Non-pigmented ciliary epithelial cell (primary cell): ENCODE results near the gene CPEB4.

Experiments
- DNase-seq: peaks from one replicate; pipeline ENCODE4 v3.0.0-alpha.2; 2010; ENCODE audit warnings: low read depth

CPEB4 gene

DNA sequence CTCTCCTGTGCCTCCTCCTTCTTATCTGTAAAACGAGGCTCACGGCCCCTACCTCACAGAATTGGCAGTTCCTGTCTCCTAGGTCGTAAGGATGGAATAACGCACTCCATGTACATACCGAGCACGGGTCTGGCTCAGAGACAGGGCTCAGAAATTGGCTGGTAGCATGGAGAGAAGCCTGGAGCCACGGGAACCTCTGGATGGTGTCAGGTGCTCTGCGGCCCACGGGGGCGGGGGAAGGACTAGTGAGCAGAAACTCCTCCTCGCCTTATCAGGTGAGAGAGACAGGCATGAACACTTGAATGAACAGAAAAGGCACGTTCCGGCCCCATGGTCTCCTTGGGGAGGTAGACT lies 85.4 kb downstream of the CPEB4 start:
- DNase-seq, result no peak

DNA sequence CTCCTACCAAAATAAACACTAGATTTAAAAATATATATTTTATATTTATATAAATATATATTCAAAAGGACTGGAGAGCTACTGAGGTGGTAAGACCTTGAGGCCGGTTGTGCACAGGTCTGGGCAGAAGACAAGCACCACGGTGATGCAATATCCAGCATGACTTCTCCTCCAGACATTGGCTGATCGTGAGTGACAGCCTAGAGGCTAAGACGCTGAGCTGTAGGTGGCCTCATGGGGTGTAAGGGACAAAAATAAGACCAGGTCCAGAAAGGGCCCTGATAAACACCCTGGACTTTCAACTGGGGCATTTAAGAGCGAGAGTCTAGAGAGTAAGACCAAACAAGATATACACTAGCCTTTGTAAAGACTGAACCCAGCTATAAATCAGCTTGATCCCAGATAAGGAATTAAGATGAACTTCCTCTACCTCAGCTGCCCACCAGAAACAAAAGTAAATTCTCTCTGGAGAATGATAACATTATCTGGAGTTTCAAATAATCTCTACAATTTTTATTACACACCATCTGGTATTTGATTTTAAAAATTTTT lies 86.6 kb downstream of the CPEB4 start:
- no peak for DNase-seq

DNA sequence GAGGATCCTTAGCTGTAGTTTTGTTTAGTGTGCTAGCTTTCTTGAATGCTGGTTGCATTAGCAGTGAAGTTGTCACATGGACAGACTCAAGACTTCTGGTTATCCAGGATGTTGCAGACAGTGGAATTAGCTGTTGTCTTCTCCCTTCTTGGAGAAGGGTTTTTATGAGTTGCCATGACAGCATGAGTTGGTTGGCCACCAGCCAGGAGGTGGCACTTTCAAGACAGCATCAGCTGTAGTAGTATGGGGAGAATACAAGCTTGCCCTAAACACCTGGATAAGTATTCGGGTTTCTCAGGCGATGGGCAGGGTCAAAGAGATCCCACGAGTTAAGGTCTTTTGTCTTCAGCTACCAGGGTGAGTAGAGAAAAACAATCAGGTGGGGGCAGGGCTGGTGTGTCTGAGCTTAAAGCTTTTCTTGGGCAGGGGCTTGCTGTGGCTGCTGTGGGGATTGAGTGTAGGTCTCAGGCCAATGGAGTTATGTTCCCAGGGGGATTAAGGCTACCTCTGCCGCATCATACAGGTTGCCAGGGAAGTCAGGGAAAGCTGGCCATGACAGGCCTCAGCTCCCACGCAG lies 93.1 kb downstream of the CPEB4 start:
- no peak for DNase-seq

DNA sequence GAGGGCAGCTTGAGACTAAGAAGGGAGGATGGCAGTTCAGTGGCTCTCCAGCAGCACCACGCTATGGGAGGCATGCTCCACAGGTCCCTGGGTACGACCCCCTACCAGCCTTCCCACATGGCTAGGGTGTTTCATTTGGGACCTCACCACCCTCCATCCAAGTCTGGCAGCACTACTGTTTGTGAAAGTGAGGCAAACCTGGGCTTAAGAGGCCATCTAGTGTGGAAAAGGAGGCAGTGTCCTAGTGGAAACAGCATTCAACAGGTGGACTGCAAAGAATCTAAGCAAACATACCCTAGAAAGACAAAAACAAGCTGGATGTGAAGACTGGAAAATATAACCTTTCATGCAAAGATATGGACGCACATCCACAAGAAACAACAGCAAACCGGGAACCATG lies 96.1 kb downstream of the CPEB4 start:
- DNase-seq, result no peak

DNA sequence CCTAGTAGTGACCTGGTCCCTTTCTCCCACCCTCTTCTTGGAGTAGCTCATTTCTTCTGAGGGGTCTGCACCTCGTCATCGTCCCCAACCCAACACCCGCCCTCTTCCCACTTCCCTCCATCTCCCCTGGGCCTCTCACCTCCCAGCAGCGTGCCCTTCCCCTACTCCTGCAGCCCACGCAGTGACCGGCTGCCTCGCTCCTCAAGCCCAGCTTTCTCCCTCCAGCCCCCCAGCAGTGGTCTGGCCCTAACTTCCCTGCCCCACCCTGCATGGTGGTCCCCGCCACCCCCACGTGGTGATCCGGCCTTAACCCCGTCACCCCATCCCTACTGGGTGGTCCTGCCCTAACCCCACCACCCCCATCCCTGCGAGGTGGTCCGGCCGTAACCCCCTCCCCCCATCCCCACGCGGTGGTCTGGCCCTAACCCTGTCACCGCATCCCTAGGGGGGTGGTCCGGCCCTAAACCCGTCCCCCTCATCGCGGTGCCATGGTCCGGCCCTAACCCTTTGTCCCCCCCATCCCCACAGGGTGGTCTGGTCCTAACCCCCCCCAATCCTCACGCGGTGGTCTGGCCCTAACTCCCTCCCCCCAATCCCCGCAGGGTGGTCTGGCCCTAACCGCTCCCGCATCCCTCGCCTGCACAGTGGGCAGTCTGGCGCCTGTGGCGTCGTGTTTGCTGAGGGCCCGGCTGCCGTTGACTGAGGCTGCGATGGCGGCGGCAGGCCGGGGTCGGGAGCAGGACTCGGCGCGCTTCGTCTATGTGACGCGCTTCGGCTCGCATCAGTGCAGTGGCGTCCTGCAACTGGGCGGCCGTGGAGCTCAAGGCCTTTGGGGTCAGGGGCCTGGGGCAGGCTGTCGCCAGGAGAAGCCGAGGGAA lies 100.6 kb downstream of the CPEB4 start, which contains the start of gene C5orf47:
TSS of gene C5orf47 (plus strand) at position 617 of the 878 bp plus-strand sequence. CDS start at position 711, 94 bp downstream.
- DNase-seq, result no peak

- DNase-seq, result no peak
Measured at GRCh38 chr5:173989432-173990082, 101.4 kb downstream of the CPEB4 start.

- no peak for DNase-seq
Measured at GRCh38 chr5:173997331-173997730, 109.2 kb downstream of the CPEB4 start.

- DNase-seq, result no peak
Measured at GRCh38 chr5:173998531-173998930, 110.4 kb downstream of the CPEB4 start.

GRCh38 chr5:174000076-174000475 lies 111.9 kb downstream of the CPEB4 start:
- DNase-seq, result no peak

- no peak for DNase-seq
Measured at GRCh38 chr5:174003795-174004194, 115.6 kb downstream of the CPEB4 start.

DNA sequence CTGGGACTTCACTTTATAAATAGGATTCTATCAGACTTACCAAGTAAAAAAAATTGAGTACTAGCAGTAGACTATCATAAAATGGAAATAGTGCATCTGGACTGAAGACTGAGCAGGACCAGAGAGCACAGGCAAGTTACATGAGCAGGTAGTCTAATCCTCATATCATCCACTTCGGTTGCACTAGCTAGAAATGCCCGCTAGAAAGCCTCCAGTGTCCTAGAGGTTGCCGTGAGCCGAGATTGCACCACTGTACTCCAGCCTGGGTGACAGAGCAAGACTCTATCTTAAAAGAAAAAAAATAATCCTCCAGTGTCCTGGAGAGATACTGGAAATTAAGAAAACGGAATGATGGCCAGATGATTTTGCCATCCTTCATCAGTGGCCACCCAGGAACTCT lies 120.8 kb downstream of the CPEB4 start:
- DNase-seq, result no peak

GRCh38 chr5:174010365-174010764 lies 122.2 kb downstream of the CPEB4 start:
- DNase-seq, result no peak

DNA sequence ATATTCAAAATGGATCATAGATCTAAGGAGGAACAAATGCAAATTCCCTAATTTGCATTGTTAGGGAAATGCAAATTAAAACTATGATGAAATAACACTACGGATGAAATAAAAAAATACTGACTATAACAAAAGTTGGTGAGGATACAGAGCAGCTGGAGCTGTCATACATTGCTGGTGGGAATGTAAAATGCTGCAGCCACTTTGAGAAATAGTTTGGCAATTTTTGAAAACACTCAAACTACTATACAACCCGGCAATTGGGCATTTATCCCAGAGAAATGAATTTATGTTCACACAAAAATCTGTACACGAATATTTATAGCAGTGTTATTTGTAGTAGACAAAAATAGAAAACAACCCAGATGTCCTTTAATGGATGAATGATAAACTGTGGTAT lies 123.3 kb downstream of the CPEB4 start:
- no peak for DNase-seq
